ENCODE measurements around the gene MAP9. TPM values are rescaled to one million over a fixed set of nuclear protein-coding genes. Genes with fewer than 3 reads are reported as not detected.

Gene MAP9
- total and polyA plus RNA-seq, 10 donors: 1.1 to 11.7 (median 4.9) TPM

- Histone ChIP-seq H3K9me3 (no peaks in the 10 kb centered on the region), H3K27ac (no peak overlapping the region), H3K36me3 (no peaks in the 10 kb centered on the region), H3K4me1 (no peaks in the 10 kb centered on the region), H3K27me3 (replicated peaks in 1 of 7) (peaks cover 0 to 6% (median 0%) of the 10 kb centered on the region in 7 donors), H3K4me3 (no peak overlapping the region)
- intact Hi-C loops (cut with DNase I; ENCODE audit: low total_unique reads): no loop called here
- WGBS, 5 donors: 32 to 65% (median 50%) methylated on average over 1 of the region's 1 CpG
- TF ChIP-seq CTCF (IDR thresholded peaks at IDR 0.05 in 8 of 11, conservative IDR thresholded peaks at IDR 0.05 in 3 of 11) (no peak), POLR2AphosphoS5 (IDR thresholded peaks at IDR 0.05) (no peak), POLR2A (IDR thresholded peaks at IDR 0.05) (no peak)
- no peak for DNase-seq
Observed at GRCh38 chr4:155413451-155413850, 36.7 kb upstream of the MAP9 start.

GRCh38 chr4:155411546-155411945 is 34.8 kb upstream of the MAP9 start:
- no peaks in the 10 kb centered on the region for H3K4me1 ChIP-seq
- H3K4me3 ChIP-seq: no peak overlapping the region
- no peak for DNase-seq
- 84 to 93% (median 89%) methylated on average over 2 of the region's 2 CpGs for WGBS, 5 donors
- H3K27ac ChIP-seq: no peak overlapping the region
- TF ChIP-seq POLR2A (IDR thresholded peaks at IDR 0.05) (no peak), POLR2AphosphoS5 (IDR thresholded peaks at IDR 0.05) (no peak), CTCF (IDR thresholded peaks at IDR 0.05 in 8 of 11, conservative IDR thresholded peaks at IDR 0.05 in 3 of 11) (no peak)
- intact Hi-C loops (cut with DNase I; ENCODE audit: low total_unique reads): no loop called here
- H3K27me3 ChIP-seq (replicated peaks in 1 of 7): peaks cover 0 to 6% (median 0%) of the 10 kb centered on the region in 7 donors
- H3K36me3 ChIP-seq: no peaks in the 10 kb centered on the region
- H3K9me3 ChIP-seq: no peaks in the 10 kb centered on the region

DNA sequence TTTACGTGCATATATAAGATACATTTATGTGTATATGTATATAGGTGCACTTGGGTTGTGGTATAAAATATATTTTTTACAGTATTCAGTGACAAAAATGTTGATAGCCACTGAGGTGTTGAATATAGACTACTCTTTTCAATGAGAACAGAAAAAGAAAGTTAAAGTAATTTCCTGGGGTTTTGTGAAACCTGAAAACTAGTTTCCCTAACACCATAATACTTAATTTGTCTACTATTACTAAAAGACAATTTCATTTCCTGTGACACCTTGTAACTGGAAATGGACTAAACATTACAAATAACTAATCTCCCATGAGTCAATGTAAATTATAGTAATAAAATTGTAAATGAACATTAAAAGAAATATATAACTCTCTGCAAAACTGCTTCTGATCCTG is 32.0 kb upstream of the MAP9 start:
- intact Hi-C loops (cut with DNase I; ENCODE audit: low total_unique reads): no loop called here
- Histone ChIP-seq H3K36me3 (no peaks in the 10 kb centered on the region), H3K27me3 (replicated peaks in 1 of 7) (peaks cover 0 to 6% (median 0%) of the 10 kb centered on the region in 7 donors), H3K27ac (no peak overlapping the region), H3K4me3 (no peak overlapping the region), H3K9me3 (no peaks in the 10 kb centered on the region), H3K4me1 (no peaks in the 10 kb centered on the region)
- 85 to 94% (median 88%) methylated on average over 1 of the region's 1 CpG for WGBS, 5 donors
- no peak for DNase-seq
- TF ChIP-seq CTCF (IDR thresholded peaks at IDR 0.05 in 8 of 11, conservative IDR thresholded peaks at IDR 0.05 in 3 of 11): no peak
- TF ChIP-seq POLR2AphosphoS5 (IDR thresholded peaks at IDR 0.05): no peak
- TF ChIP-seq POLR2A (IDR thresholded peaks at IDR 0.05): no peak

GRCh38 chr4:155407480-155407879 is 30.7 kb upstream of the MAP9 start:
- no peak for TF ChIP-seq POLR2AphosphoS5 (IDR thresholded peaks at IDR 0.05)
- no peak overlapping the region for H3K27ac ChIP-seq
- no peak overlapping the region for H3K4me3 ChIP-seq
- 52 to 78% (median 72%) methylated on average over 1 of the region's 1 CpG for WGBS, 5 donors
- no peaks in the 10 kb centered on the region for H3K36me3 ChIP-seq
- no peaks in the 10 kb centered on the region for H3K4me1 ChIP-seq
- intact Hi-C loops (cut with DNase I; ENCODE audit: low total_unique reads): no loop called here
- no peak for DNase-seq
- peaks cover 0 to 6% (median 0%) of the 10 kb centered on the region in 7 donors for H3K27me3 ChIP-seq (replicated peaks in 1 of 7)
- no peaks in the 10 kb centered on the region for H3K9me3 ChIP-seq

- no peak for DNase-seq
- H3K4me1 ChIP-seq: no peaks in the 10 kb centered on the region
- TF ChIP-seq CTCF (IDR thresholded peaks at IDR 0.05 in 8 of 11, conservative IDR thresholded peaks at IDR 0.05 in 3 of 11): no peak
- no peak for TF ChIP-seq POLR2A (IDR thresholded peaks at IDR 0.05)
- no peak for TF ChIP-seq POLR2AphosphoS5 (IDR thresholded peaks at IDR 0.05)
- no peaks in the 10 kb centered on the region for H3K9me3 ChIP-seq
- H3K27me3 ChIP-seq (replicated peaks in 1 of 7): no peaks in the 10 kb centered on the region
- WGBS, 5 donors: 67 to 78% (median 73%) methylated on average over 2 of the region's 2 CpGs
- intact Hi-C loops (cut with DNase I; ENCODE audit: low total_unique reads): no loop called here
- no peak overlapping the region for H3K4me3 ChIP-seq
- no peak overlapping the region for H3K27ac ChIP-seq
- no peaks in the 10 kb centered on the region for H3K36me3 ChIP-seq
Observed at GRCh38 chr4:155405059-155405458, 28.3 kb upstream of the MAP9 start.
